OCI-LY7 (cell line): ENCODE results near the gene HSD17B13. TPM values are rescaled to one million over a fixed set of nuclear protein-coding genes. Genes with fewer than 3 reads are reported as not detected.

ENCODE experiments used
- BruUV-seq: library from RNA; stranded (reverse); fragments of 400-500 nt; replicated peaks from 2 replicates; lab custom pipeline; 2021; lab: Mats Ljungman, UMichigan
- CTCF ChIA-PET: fragments of 300-600 bp; sonication (Branson Sonifier 250); formaldehyde crosslinking; loops from one replicate; lab custom pipeline; 2022; ENCODE audit warnings: antibody characterized with exemption; ENCODE audit not compliant: unreplicated experiment; lab: Charles Lee
- POLR2A ChIA-PET: fragments of 300-600 bp; sonication (Branson Sonifier 250); formaldehyde crosslinking; loops from one replicate; lab custom pipeline; 2022; ENCODE audit warnings: antibody characterized with exemption; lab: Charles Lee
- DNase-seq: peaks from one replicate; pipeline ENCODE4 v3.0.0-alpha.2; 2015; ENCODE audit warnings: low spot score
- H2AFZ ChIP-seq: fragments of 200-600 bp; sonication (generic), shearing (Covaris generic); 2 replicates; pipeline ENCODE4 v1.6.1; 2014; ENCODE audit warnings: mild to moderate bottlenecking, antibody characterized with exemption, low read length, moderate library complexity
- H3K27ac ChIP-seq: fragments of 200-600 bp; sonication (generic); 2 replicates; pipeline ENCODE4 v1.5.1; 2014; ENCODE audit warnings: mixed run types, low read depth, mild to moderate bottlenecking, moderate library complexity, low read length, inconsistent platforms; ENCODE audit not compliant: poor library complexity, severe bottlenecking
- H3K36me3 ChIP-seq: fragments of 200-600 bp; sonication (generic); 2 replicates; pipeline ENCODE4 v1.6.1; 2014; ENCODE audit warnings: mild to moderate bottlenecking, antibody characterized with exemption, low read length, moderate library complexity, mixed read lengths; ENCODE audit not compliant: insufficient read depth
- H3K4me1 ChIP-seq: fragments of 200-600 bp; sonication (generic); 2 replicates; pipeline ENCODE4 v1.5.1; 2014; ENCODE audit warnings: mild to moderate bottlenecking, low read length; ENCODE audit not compliant: insufficient read depth, poor library complexity, severe bottlenecking
- H3K4me2 ChIP-seq: fragments of 200-600 bp; sonication (generic); 2 replicates; pipeline ENCODE4 v1.6.1; 2014; ENCODE audit warnings: mild to moderate bottlenecking, low read length
- H3K4me3 ChIP-seq: fragments of 200-600 bp; sonication (generic); 2 replicates; pipeline ENCODE4 v1.5.1; 2014; ENCODE audit warnings: mild to moderate bottlenecking, low read depth, low read length; ENCODE audit not compliant: poor library complexity, severe bottlenecking
- H3K79me2 ChIP-seq: fragments of 200-600 bp; sonication (generic); 2 replicates; pipeline ENCODE4 v1.6.1; 2016; ENCODE audit warnings: low read depth, mild to moderate bottlenecking, low read length, moderate library complexity, mixed read lengths; ENCODE audit not compliant: insufficient read depth
- H3K9me2 ChIP-seq: fragments of 200-600 bp; sonication (generic); 2 replicates; pipeline ENCODE4 v1.6.1; 2016; ENCODE audit warnings: mild to moderate bottlenecking, low read length, mixed read lengths; ENCODE audit not compliant: insufficient read depth
- H3K9me3 ChIP-seq: fragments of 200-600 bp; sonication (generic); 2 replicates; pipeline ENCODE4 v1.6.1; 2014; ENCODE audit warnings: mild to moderate bottlenecking, mixed run types, low read length, mixed read lengths
- H4K20me1 ChIP-seq: fragments of 200-600 bp; sonication (generic); 2 replicates; pipeline ENCODE4 v1.6.1; 2014; ENCODE audit warnings: mild to moderate bottlenecking, antibody characterized with exemption, low read length, moderate library complexity, mixed read lengths; ENCODE audit not compliant: insufficient read depth
- CTCF ChIP-seq: fragments of 200-600 bp; sonication (generic); conservative IDR thresholded peaks from 2 replicates; pipeline ENCODE4 v1.5.1; 2014; ENCODE audit warnings: mild to moderate bottlenecking, antibody characterized with exemption, low read length, moderate library complexity, mixed read lengths
- EZH2phosphoT487 ChIP-seq: fragments of 200-600 bp; sonication (generic); IDR thresholded peaks from 2 replicates; pipeline ENCODE4 v1.6.1; 2018; ENCODE audit warnings: low read depth, borderline replicate concordance, mild to moderate bottlenecking, mixed run types, antibody characterized with exemption, low read length, moderate library complexity, mixed read lengths
- intact Hi-C: fragments of 100-400 bp; cut with micrococcal nuclease; formaldehyde crosslinking; loops from one replicate; pipeline ENCODE4 v1.10.0; 2022; ENCODE audit not compliant: unreplicated experiment
- total RNA-seq, 2 experiments: library from RNA; depleted of rRNA in 1 of 2; stranded (reverse); fragments of >200 nt in 1 of 2; shearing (Covaris generic) in 1 of 2; gene quantifications; 2 replicates each; pipeline ENCODE4 v1.2.3, GENCODE V29; 2014 to 2022

The HSD17B13 gene
- total RNA-seq, 2 experiments from 2014 or later: not detected

GRCh38 chr4:87274803-87275202 is 47.9 kb downstream of the HSD17B13 start:
- Histone ChIP-seq H4K20me1 (no peaks in the 10 kb centered on the region), H3K4me3 (no peak overlapping the region), H3K9me3 (no peaks in the 10 kb centered on the region), H3K79me2 (no peaks in the 10 kb centered on the region), H3K4me1 (no peaks in the 10 kb centered on the region), H3K36me3 (no peaks in the 10 kb centered on the region), H3K9me2 (no peaks in the 10 kb centered on the region), H3K27ac (no peak overlapping the region), H2AFZ (no peak overlapping the region), H3K4me2 (no peak overlapping the region)
- BruUV-seq: no TSS peak
- intact Hi-C loops: no loop called here
- ChIA-PET CTCF (no interaction called here), POLR2A (interaction anchor here (1.1 to 1.6 kb wide), 2 partner anchors 10 to 29 kb away, joined by 3 to 5 read pairs; no protein-coding TSS in a partner anchor)
- DNase-seq: no peak
- TF ChIP-seq CTCF (no peak), EZH2phosphoT487 (no peak)

DNA sequence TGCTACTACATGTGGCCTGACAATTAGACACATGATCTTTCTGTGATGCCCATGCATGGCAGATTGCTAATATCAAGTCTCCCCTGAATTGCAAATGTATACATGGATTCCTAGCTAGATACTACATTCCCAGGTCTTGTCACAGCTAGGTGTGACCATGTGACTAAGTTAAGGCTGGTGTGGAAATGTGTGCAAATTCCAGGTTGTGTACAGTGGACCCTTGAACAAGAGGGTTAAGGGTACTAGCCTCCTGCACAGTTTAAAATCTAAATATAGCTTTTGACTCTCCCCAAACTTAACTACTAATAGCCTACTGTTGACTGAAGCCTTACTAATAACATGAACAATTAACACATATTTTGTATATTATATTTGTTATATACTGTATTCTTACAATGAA is 48.4 kb downstream of the HSD17B13 start:
- H3K4me2 ChIP-seq: no peak overlapping the region
- no peaks in the 10 kb centered on the region for H3K4me1 ChIP-seq
- no peak for DNase-seq
- intact Hi-C loops: no loop called here
- TF ChIP-seq CTCF: no peak
- no peak for TF ChIP-seq EZH2phosphoT487
- no TSS peak for BruUV-seq
- H3K27ac ChIP-seq: no peak overlapping the region
- CTCF ChIA-PET: no interaction called here
- no peaks in the 10 kb centered on the region for H3K9me3 ChIP-seq
- no peak overlapping the region for H3K4me3 ChIP-seq
- POLR2A ChIA-PET: interaction anchor here (1.1 to 1.6 kb wide), 2 partner anchors 10 to 30 kb away, joined by 3 to 5 read pairs; no protein-coding TSS in a partner anchor
- no peaks in the 10 kb centered on the region for H4K20me1 ChIP-seq
- no peaks in the 10 kb centered on the region for H3K9me2 ChIP-seq
- no peaks in the 10 kb centered on the region for H3K36me3 ChIP-seq
- H2AFZ ChIP-seq: no peak overlapping the region
- H3K79me2 ChIP-seq: no peaks in the 10 kb centered on the region

DNA sequence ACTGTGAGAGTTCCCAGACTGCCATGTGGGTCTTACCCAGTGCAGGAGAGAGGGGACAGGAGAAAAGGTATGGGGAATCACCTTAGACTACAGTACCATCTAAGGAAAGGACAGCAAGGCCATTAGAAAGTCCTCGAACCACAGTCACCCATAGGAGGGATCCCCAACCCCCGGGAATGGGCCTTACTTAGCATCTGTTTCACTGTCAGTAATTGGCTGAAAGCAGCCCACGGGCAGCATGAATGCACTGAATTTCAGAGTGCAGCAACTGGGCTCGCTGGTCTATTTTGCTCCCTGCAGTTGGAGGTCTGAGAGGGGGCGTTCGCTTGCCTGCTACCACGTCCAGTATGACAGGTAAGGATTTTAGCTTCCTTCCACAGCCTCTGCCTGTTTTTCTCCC is 51.9 kb downstream of the HSD17B13 start:
- no peaks in the 10 kb centered on the region for H3K9me3 ChIP-seq
- no peaks in the 10 kb centered on the region for H3K9me2 ChIP-seq
- ChIA-PET CTCF (no interaction called here), POLR2A (interaction anchor here (1.2 kb wide), 1 partner anchor 9 kb away, joined by 7 read pairs; no protein-coding TSS in a partner anchor)
- no peaks in the 10 kb centered on the region for H4K20me1 ChIP-seq
- no peak overlapping the region for H3K27ac ChIP-seq
- H2AFZ ChIP-seq: no peak overlapping the region
- no peaks in the 10 kb centered on the region for H3K4me1 ChIP-seq
- H3K36me3 ChIP-seq: no peaks in the 10 kb centered on the region
- intact Hi-C loops: no loop called here
- DNase-seq: no peak
- no peak overlapping the region for H3K4me2 ChIP-seq
- no TSS peak for BruUV-seq
- TF ChIP-seq CTCF: no peak
- TF ChIP-seq EZH2phosphoT487: no peak
- no peak overlapping the region for H3K4me3 ChIP-seq
- H3K79me2 ChIP-seq: no peaks in the 10 kb centered on the region
